HCT116 (cell line): Measurements from ENCODE around the gene CNDP2. TPM values are rescaled to one million over a fixed set of nuclear protein-coding genes. Genes with fewer than 3 reads are reported as not detected.

Experiments
- ATAC-seq: fragments of 200-7000 bp; cut with Tn5 transposase; 2 replicates; pipeline ENCODE4 v1.9.1; 2020; ENCODE audit warnings: mild to moderate bottlenecking, moderate library complexity
- BruUV-seq: library from RNA; stranded (reverse); fragments of 400-500 nt; replicated peaks from 2 replicates; lab custom pipeline; 2021; lab: Mats Ljungman, UMichigan
- CTCF ChIA-PET: fragments of 300-600 bp; sonication (Branson Sonifier 250); formaldehyde crosslinking; loops from one replicate; lab custom pipeline; 2021; ENCODE audit warnings: antibody characterized with exemption; lab: Charles Lee
- POLR2A ChIA-PET: fragments of 300-600, 350-600 bp; sonication (Branson Sonifier 250); formaldehyde crosslinking; loops from one replicate; lab custom pipeline; 2021; ENCODE audit warnings: antibody characterized with exemption; lab: Charles Lee
- RAD21 ChIA-PET, 2 experiments: fragments of 300-600 bp; sonication (Branson Sonifier 250); formaldehyde crosslinking; loops; one replicate each; lab custom pipeline; 2023; ENCODE audit warnings: low total read pairs in 2 of 2; ENCODE audit not compliant: uncharacterized antibody in 2 of 2, unreplicated experiment in 2 of 2, low non-redundant PET in 1 of 2; lab: Charles Lee
- DNase-seq: peaks from one replicate; pipeline ENCODE4 v3.0.0-alpha.2; 2010; ENCODE audit warnings: low read depth, low spot score
- H2AFZ ChIP-seq: fragments of 200-600 bp; shearing (Covaris generic), sonication (generic); 2 replicates; pipeline ENCODE4 v1.6.1; 2017; ENCODE audit warnings: low read depth, mixed run types, mixed read lengths, antibody characterized with exemption, low read length; ENCODE audit not compliant: poor library complexity, severe bottlenecking
- H3K27ac ChIP-seq: 2 replicates; pipeline ENCODE4 v1.5.1; 2012; ENCODE audit warnings: low read depth, low read length
- H3K27me3 ChIP-seq: fragments of 200-600 bp; sonication (generic); 2 replicates; pipeline ENCODE4 v1.6.1; 2016; ENCODE audit warnings: mixed run types, low read length, mixed read lengths; ENCODE audit not compliant: insufficient read depth
- H3K36me3 ChIP-seq, 2 experiments: fragments of 200-500 bp in 1 of 2; fragments of 200-600 bp in 1 of 2; sonication (Bioruptor generic) in 1 of 2; sonication (generic) in 1 of 2; 2 replicates each; pipeline versions ENCODE4 v1.5.1 to v1.6.1; 2014 to 2016; ENCODE audit warnings: low read length in 2 of 2, inconsistent platforms in 1 of 2, mixed read lengths in 1 of 2, mixed run types in 1 of 2; ENCODE audit not compliant: insufficient read depth in 2 of 2, control insufficient read depth in 1 of 2
- H3K4me1 ChIP-seq, 2 experiments: fragments of 200-600 bp in 1 of 2; sonication (generic) in 1 of 2; 2 replicates each; pipeline versions ENCODE4 v1.5.1 to v1.6.1; 2012 to 2017; ENCODE audit warnings: low read length in 2 of 2, inconsistent platforms in 1 of 2, mild to moderate bottlenecking in 1 of 2, mixed read lengths in 1 of 2, mixed run types in 1 of 2, moderate library complexity in 1 of 2; ENCODE audit not compliant: insufficient read depth in 2 of 2, control insufficient read depth in 1 of 2
- H3K4me2 ChIP-seq: fragments of 200-600 bp; sonication (generic); 2 replicates; pipeline ENCODE4 v1.6.1; 2017; ENCODE audit warnings: mixed run types, low read length, mixed read lengths
- H3K4me3 ChIP-seq, 2 experiments: fragments of 200-600 bp in 1 of 2; sonication (generic) in 1 of 2; replicated peaks in 1 of 2; 2 replicates each; pipeline ENCODE4 v1.5.1; 2011 to 2016; ENCODE audit warnings: low read length in 2 of 2, control low read depth in 1 of 2, low read depth in 1 of 2, mild to moderate bottlenecking in 1 of 2, mixed read lengths in 1 of 2, mixed run types in 1 of 2
- H3K79me2 ChIP-seq: fragments of 200-600 bp; sonication (generic); 2 replicates; pipeline ENCODE4 v1.6.1; 2017; ENCODE audit warnings: mild to moderate bottlenecking, mixed run types, low read length, moderate library complexity, mixed read lengths; ENCODE audit not compliant: insufficient read depth
- H3K9ac ChIP-seq: fragments of 200-600 bp; sonication (generic); 2 replicates; pipeline ENCODE4 v1.6.1; 2016; ENCODE audit warnings: low read length, mixed read lengths
- H3K9me2 ChIP-seq: fragments of 200-600 bp; sonication (generic), shearing (Covaris generic); 2 replicates; pipeline ENCODE4 v1.6.1; 2017; ENCODE audit warnings: mixed run types, mild to moderate bottlenecking, moderate library complexity; ENCODE audit not compliant: insufficient read depth
- H3K9me3 ChIP-seq, 2 experiments: fragments of 200-500 bp in 1 of 2; fragments of 200-600 bp in 1 of 2; sonication (Bioruptor generic) in 1 of 2; sonication (generic) in 1 of 2; 2 replicates each; pipeline ENCODE4 v1.6.1; 2014 to 2017; ENCODE audit warnings: low read length in 2 of 2, mixed read lengths in 2 of 2, inconsistent platforms in 1 of 2, low read depth in 1 of 2, mild to moderate bottlenecking in 1 of 2, mixed run types in 1 of 2, moderate library complexity in 1 of 2; ENCODE audit not compliant: control insufficient read depth in 1 of 2, insufficient read depth in 1 of 2
- H4K20me1 ChIP-seq: fragments of 200-600 bp; sonication (generic), shearing (Covaris generic); 2 replicates; pipeline ENCODE4 v1.6.1; 2017; ENCODE audit warnings: mixed run types, mild to moderate bottlenecking, moderate library complexity; ENCODE audit not compliant: insufficient read depth
- ATF3 ChIP-seq: IDR thresholded peaks from 2 replicates; pipeline ENCODE4 v1.6.1; 2012
- CBX3 ChIP-seq: IDR thresholded peaks from 2 replicates; pipeline ENCODE4 v1.6.1; 2012; ENCODE audit warnings: low read depth
- CEBPB ChIP-seq: IDR thresholded peaks from 2 replicates; pipeline ENCODE4 v1.6.1; 2012; ENCODE audit warnings: low read depth
- CTCF ChIP-seq, 3 experiments: fragments of 200-600 bp in 1 of 3; sonication (generic) in 1 of 3; IDR thresholded peaks in 2 of 3; conservative IDR thresholded peaks in 1 of 3; 2 replicates each; pipeline ENCODE4 v1.5.1; 2012 to 2017; ENCODE audit warnings: low read depth in 2 of 3, low read length in 2 of 3, antibody characterized with exemption in 1 of 3, borderline replicate concordance in 1 of 3, control low read depth in 1 of 3, mild to moderate bottlenecking in 1 of 3, mixed read lengths in 1 of 3, mixed run types in 1 of 3, moderate library complexity in 1 of 3; ENCODE audit not compliant: insufficient read depth in 1 of 3
- EGR1 ChIP-seq: IDR thresholded peaks from 2 replicates; pipeline ENCODE4 v1.6.1; 2012; ENCODE audit warnings: low read depth
- EZH2 ChIP-seq: fragments of 200-600 bp; sonication (generic); IDR thresholded peaks from 2 replicates; pipeline ENCODE4 v1.6.1; 2017; ENCODE audit warnings: antibody characterized with exemption, mixed run types
- MAX ChIP-seq: IDR thresholded peaks from 2 replicates; pipeline ENCODE4 v1.6.1; 2012
- POLR2AphosphoS5 ChIP-seq: IDR thresholded peaks from 2 replicates; pipeline ENCODE4 v1.6.1; 2011; ENCODE audit warnings: mild to moderate bottlenecking, low read depth, low read length, moderate library complexity
- SIN3A ChIP-seq: IDR thresholded peaks from 2 replicates; pipeline ENCODE4 v1.6.1; 2012; ENCODE audit warnings: low read depth
- SRF ChIP-seq: IDR thresholded peaks from 2 replicates; pipeline ENCODE4 v1.6.1; 2012; ENCODE audit warnings: low read depth
- ZNF274 ChIP-seq: fragments of 200-500 bp; sonication (Bioruptor generic); IDR thresholded peaks from 2 replicates; pipeline ENCODE4 v1.6.1; 2014; ENCODE audit warnings: mild to moderate bottlenecking, low read depth, low read length, inconsistent platforms
- intact Hi-C: fragments of 100-400 bp; cut with micrococcal nuclease; formaldehyde crosslinking; loops from 2 replicates; pipeline ENCODE4 v1.10.0; 2022
- total RNA-seq: library from RNA; stranded (reverse); gene quantifications from one replicate; pipeline ENCODE4 v1.2.1, GENCODE V29; 2021; ENCODE audit not compliant: unreplicated experiment
- TF ChIP-seq, protein P1 (sequence below): IDR thresholded peaks from 2 replicates; pipeline ENCODE4 v1.6.1; 2011; ENCODE audit warnings: mild to moderate bottlenecking, low read length, moderate library complexity; ENCODE audit not compliant: insufficient replicate concordance; ENCODE audit errors: extremely low read depth

CNDP2 gene
- total RNA-seq, 1 experiment from 2014 or later = 112 TPM

DNA sequence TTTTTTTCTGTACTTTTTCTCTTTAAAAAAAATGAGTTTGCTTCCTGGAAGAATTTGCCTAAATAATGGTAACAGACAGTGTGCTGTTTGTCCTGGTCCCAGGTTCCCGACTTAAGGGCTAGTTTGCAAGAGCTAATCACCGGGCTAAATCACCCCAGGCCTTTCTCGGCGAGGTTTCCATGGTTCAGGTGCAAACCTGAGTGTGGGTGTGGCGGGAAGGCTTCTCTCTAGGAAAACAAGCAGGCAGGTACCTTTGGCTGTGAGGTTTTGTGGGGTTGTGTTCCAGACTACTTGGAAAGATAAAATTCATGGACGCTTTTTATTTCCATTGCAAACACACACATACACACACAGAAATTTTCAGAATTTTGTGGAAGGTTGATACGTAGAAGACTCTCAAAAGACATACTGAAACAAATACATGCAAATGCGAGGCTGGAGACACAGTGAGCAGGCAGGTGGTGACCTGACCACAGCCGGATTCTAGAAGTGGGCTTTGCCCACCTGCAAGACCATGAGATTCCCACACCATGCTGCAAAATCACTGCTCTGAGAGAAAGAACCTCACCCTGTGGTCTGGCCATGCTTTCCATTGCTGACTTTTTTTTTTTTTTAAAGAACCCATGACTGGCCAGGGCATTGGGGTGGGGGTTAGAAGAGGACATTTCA lies 39.0 kb downstream of the CNDP2 start (continued):
- TF ChIP-seq ATF3 (no peak), EZH2 (no peak), CEBPB (no peak), SRF (no peak)

DNA sequence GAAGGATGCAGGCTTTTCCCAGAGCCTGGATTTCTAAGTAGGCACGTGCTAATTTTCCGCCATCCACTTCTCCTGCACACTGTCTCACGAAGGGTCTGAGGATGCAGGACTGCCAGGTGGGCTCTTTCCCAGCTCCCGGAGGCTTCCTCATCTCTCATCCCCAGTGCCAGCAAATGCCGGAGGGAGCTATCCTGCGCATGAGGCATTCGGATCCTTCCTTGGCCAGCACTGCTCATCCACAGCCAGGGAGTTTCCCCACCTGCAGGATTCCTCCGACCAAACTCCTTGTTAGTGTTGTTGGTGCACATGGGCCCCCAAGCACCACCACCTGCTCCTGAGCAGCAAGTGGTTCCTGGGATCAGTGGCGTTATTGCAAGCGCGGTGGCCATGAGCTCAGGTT lies 43.1 kb downstream of the CNDP2 start:
- POLR2A ChIA-PET = no interaction called here
- H2AFZ ChIP-seq = no peak overlapping the region
- H3K27ac ChIP-seq = no peak overlapping the region
- intact Hi-C loops = no loop called here
- 0 out of 2 replicates have a peak, but pooled peaks cover 3% of the 10 kb centered on the region for H3K27me3 ChIP-seq
- no peak for TF ChIP-seq EGR1
- TF ChIP-seq CTCF (IDR thresholded peaks at IDR 0.05 in 2 of 3, conservative IDR thresholded peaks at IDR 0.05 in 1 of 3; ENCODE audit: borderline replicate concordance in 1 of 3, insufficient read depth in 1 of 3, low read depth in 2 of 3, low read length in 2 of 3) = no peak
- TF ChIP-seq MAX = no peak
- TF ChIP-seq, protein P1, sequence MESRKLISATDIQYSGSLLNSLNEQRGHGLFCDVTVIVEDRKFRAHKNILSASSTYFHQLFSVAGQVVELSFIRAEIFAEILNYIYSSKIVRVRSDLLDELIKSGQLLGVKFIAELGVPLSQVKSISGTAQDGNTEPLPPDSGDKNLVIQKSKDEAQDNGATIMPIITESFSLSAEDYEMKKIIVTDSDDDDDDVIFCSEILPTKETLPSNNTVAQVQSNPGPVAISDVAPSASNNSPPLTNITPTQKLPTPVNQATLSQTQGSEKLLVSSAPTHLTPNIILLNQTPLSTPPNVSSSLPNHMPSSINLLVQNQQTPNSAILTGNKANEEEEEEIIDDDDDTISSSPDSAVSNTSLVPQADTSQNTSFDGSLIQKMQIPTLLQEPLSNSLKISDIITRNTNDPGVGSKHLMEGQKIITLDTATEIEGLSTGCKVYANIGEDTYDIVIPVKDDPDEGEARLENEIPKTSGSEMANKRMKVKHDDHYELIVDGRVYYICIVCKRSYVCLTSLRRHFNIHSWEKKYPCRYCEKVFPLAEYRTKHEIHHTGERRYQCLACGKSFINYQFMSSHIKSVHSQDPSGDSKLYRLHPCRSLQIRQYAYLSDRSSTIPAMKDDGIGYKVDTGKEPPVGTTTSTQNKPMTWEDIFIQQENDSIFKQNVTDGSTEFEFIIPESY = no peak
- no peak for TF ChIP-seq CBX3
- TF ChIP-seq ZNF274 = no peak
- TF ChIP-seq POLR2AphosphoS5 = no peak
- no peak for TF ChIP-seq SIN3A
- TF ChIP-seq, all 23 proteins: peak for 0
- H3K4me1 ChIP-seq = no peaks in the 10 kb centered on the region
- H3K4me3 ChIP-seq = no peak overlapping the region
- H3K36me3 ChIP-seq = no peaks in the 10 kb centered on the region
- DNase-seq = no peak
- H3K9me3 ChIP-seq = no peaks in the 10 kb centered on the region
- H3K9me2 ChIP-seq = no peaks in the 10 kb centered on the region
- no peaks in the 10 kb centered on the region for H3K79me2 ChIP-seq
- no peaks in the 10 kb centered on the region for H4K20me1 ChIP-seq
- CTCF ChIA-PET = no interaction called here
- no peak overlapping the region for H3K4me2 ChIP-seq
- no peak overlapping the region for H3K9ac ChIP-seq
- RAD21 ChIA-PET = no interaction called here
- ATAC-seq = no peak
- BruUV-seq = no TSS peak
